GM21737 (cell line): ENCODE data around the gene DYRK1A.

Experiments used
- ATAC-seq: cut with Tn5 transposase; IDR thresholded peaks from one replicate; pipeline ENCODE4 v1.9.1; 2021; ENCODE audit warnings: mild to moderate bottlenecking, moderate library complexity; ENCODE audit not compliant: unreplicated experiment

The DYRK1A gene

GRCh38 chr21:37384416-37384815 is 17.8 kb downstream of the DYRK1A start:
- ATAC-seq: no peak

DNA sequence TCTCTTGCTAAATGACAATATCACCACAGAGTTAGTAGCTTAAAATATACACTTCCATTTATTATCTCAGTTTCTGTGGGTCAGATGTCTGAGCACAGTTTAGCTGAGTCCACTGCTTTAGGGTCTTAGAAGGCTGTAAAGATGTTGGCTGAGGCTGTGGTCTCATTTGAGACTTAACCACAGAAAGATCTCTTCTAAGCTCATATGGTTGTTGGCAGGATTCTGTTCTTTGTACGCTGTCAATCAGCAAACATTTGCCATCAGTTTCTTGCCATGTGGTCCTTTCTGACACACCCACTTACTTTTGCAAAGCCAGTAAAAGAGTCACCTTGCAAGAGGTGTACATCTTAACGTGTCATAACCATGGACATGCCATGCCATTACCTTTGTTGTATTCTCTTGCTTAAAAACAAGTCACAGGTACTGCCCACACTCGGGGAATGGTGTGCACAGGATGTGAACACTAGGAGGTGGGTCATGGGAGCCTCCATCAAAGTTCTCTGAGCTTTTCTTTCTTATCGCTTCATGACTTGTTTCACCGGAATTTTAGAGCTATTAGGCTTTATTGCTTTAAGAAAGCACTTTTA is 18.7 kb downstream of the DYRK1A start:
- ATAC-seq: no peak

DNA sequence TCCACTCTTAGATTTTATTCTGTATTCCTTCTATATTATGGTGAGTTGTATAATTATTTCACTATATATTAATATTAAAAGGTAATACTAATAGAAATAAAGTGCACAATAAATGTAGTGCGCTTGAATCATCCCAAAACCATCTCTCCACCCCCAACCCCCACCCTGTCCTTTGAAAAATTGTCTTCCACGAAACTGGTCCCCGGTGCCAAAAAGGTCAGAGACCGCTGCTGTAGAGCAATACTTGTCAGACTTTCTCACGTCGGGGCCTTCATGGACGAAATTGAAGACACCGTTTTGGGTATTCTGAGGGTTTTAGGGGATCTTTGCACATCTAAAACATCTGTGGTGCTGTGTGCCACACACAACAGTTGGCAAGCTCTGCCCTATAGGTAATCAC is 19.6 kb downstream of the DYRK1A start:
- ATAC-seq: no peak

GRCh38 chr21:37389456-37389855 is 22.9 kb downstream of the DYRK1A start:
- ATAC-seq: no peak

DNA sequence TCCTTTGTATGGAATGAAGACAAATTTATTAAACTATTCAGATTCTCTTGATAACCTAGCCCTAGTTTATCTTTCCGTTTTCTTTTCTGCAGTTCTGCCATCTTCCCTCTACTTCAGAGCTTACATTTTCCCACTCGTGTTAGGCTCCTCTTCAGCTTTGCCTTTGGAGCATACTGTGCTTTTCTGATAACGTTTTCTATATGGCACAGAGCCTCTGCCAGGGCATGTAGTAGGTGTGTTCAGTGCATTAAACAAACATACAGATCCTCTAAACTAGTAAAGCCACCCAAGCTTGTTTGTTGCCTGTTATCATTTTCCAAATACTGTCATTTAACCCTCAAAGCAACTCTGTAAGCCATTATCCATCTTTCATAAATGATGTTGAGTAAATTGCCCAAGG is 25.1 kb downstream of the DYRK1A start:
- ATAC-seq: no peak

DNA sequence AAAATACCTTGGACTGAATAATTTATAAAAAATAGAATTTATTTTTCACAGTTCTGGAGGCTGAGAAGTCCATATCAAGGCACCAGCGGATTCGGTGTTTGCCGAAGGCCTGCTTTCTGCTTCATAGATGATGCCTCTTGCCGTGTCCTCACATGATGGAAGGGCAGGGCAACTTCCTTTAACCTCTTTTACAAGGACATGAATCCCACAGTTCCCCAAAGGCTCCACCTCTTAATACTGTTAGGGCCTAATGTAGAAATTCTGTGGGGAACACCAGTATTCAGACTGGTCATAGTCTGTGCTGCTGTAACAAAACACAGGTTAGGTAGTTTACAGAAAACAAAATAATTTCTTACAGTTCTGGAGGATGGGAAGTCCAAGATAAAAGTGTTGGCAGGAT is 25.9 kb downstream of the DYRK1A start:
- no peak for ATAC-seq

GRCh38 chr21:37393030-37393429 is 26.5 kb downstream of the DYRK1A start:
- no peak for ATAC-seq

- ATAC-seq: no peak
These were observed 27.2 kb downstream of the DYRK1A start for GRCh38 chr21:37393786-37394185.

GRCh38 chr21:37395961-37396360 is 29.4 kb downstream of the DYRK1A start:
- no peak for ATAC-seq

DNA sequence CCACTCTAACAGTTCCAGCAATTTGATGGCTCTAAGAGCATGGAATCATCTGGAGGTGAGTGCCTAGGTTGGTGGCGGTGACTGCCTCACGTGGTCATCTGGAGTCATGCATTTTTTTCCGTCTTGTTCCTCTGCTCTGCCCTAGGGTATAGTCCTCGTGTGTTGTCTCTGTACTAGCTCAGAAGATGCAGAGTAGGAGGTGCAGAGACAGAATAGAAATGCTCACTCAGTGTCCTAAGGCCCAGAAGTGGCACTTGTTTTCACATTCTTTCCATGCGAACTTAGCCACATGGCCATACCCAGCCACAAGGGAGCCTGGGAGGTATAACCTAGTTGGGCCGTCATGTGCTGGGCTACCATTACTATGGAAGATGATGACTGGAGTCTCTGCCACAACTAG is 30.3 kb downstream of the DYRK1A start:
- ATAC-seq: no peak

DNA sequence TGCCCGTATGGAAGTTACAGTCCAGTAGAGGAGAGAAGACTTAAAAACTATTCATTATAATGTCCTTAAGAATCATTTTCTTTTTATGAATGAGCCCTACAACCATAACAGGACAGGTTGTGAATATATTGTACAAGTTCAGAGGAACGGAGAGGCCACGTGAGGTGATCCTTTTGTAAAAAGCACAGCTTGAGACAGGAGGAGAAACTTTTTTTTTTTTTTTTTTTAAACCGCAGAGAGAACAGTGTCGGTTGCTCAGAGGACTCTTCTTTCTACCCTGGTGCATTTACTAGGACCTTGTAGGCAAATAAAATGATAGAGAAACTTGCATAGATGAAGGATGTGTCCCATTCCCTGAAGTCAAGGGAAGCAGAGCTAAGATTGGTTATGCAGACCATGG is 32.1 kb downstream of the DYRK1A start:
- no peak for ATAC-seq

DNA sequence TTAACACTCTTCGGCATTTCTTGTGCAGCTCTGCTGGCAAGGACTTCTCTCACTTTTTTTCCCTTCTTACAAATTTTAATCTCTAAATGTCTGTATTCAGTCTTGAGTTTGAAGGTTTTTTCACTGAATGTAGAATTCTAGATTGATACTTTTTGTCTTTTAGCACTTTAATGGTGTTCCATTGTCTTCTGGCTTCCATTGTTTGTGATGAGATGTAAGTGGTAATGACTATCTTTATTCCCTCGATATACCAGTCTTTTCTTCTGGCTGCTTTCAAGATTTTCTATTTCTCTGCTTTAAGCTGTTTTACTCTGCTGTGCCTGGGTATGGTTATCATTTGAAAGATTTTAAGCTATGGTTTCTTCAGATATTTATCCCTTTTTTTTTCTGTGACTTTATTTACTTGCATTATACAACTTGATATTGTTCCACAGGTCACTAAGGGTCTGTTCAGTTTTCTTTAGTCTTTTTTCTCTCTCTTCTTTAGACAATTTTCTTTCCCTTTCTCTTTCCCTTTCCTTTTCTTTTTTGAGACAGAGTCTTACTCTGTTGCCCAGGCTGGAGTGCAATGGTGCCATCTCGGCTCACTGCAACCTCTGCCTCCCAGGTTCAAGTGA is 35.8 kb downstream of the DYRK1A start:
- no peak for ATAC-seq

GRCh38 chr21:37405629-37406028 is 39.1 kb downstream of the DYRK1A start:
- no peak for ATAC-seq

DNA sequence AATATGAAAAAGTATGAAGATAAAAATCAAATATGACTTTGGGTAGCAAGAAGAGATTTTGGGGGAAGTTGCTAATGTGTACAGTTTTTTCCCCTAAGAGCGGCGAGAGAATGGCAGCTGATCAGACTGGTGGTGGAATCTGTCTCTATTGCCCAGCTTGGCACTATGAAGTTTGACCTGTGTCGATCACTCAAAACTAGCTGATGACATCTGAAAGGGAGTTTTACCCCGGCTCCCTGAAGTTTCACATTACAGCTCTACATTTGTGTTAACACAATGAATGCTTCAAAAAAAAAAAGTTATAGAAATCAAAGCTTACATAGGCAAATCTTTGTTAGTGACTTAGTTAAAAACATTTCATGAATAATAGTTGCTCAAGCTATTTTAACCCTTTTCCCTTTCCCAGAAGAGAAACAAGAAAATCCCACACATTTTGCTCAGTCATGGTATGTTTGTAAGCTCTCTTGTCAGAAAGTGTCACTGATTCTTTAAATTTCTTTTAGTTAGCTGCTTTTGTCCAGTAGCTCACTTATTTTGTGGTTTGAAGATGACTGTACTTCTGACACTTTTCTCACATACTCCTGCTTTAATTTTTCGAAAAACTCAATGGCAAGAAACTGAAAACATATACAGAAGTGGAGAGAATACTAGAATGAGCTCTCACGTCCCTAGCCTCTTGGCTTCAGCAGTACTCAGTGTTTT is 41.3 kb downstream of the DYRK1A start:
- ATAC-seq: peak; percentile 41

DNA sequence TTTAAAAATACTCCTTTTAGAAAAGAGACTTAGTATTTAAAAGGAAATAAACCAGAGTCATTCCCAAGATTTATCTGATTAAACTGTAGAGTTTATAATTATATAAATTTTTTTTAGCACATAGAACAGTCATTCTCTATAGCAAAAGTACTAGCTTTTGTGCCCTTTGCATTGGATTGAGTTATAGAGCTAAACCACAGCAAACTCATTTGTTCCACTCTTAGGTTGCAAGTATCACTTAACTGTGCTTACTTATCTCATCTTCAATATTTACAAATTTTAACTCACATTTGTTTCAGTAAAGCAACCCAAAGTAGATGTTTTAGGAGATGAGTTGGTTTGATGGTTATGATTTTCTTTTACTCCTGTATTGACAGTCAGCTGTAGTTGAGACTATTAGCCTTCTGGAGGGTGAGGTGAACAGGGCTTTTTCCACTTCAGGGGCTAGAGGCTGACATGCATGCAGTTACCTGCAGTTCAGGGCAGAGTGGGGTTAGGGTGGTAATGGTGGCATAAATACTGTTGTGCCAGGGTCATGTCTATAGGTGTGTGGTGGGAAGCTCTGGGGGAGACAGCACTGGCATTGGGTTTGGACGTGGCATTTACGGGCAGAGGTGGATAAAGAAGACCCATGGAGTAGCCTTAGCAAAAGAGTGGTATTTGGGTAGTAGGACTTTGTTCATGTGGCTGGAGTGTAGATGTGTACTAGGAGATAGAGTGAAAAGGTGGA is 42.1 kb downstream of the DYRK1A start:
- no peak for ATAC-seq

DNA sequence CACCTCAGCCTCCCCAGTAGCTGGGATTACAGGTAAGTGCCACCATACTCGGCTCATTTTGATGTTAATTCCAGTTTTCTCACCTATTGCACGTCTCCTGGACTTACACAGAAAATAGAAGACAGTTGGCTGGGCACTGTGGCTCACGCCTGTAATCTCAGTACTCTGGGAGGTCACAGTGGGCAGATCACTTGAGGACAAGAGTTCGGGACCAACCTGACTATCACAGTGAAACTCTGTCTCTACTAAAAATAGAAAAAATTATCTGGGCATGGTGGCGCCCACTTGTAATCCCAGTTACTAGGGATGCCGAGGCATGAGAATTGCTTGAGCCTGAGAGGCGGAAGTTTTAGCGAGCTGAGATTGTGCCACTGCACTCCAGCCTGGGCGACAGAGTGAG is 44.1 kb downstream of the DYRK1A start:
- no peak for ATAC-seq

DNA sequence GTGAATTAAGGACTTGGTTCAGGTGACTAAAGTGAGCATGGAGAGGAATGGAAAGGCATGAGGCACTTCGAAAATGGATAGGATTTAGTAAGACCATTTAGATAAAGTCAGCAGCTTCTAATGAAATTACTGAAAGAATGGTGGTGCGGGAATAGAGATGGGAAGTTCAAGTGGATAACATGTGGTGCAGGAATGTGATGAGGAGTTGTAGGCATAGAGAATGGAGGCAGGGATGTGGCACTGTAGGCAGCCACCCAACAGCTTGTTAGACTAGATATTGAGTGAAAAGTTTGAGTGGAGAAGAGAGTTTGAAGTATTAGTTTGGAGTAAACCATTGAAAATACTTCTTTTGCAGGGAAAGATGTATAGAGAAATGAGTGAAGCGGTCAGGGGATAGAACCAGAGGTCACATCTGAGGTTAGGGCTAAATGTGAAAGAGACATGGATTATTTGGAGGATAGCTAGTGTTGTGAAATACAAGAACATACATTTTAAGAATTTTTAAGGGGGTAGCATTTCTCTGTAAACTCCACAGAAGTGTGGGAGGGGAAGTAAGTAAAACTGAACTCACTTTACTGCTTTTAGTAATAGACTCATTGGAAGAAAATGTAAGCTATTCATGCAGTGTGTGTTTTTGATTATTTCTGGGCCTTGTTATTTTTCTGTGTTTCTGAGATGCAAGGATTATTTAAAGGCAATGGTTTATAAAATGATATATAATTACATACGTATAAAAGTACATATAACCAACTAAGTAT is 46.2 kb downstream of the DYRK1A start:
- no peak for ATAC-seq

DNA sequence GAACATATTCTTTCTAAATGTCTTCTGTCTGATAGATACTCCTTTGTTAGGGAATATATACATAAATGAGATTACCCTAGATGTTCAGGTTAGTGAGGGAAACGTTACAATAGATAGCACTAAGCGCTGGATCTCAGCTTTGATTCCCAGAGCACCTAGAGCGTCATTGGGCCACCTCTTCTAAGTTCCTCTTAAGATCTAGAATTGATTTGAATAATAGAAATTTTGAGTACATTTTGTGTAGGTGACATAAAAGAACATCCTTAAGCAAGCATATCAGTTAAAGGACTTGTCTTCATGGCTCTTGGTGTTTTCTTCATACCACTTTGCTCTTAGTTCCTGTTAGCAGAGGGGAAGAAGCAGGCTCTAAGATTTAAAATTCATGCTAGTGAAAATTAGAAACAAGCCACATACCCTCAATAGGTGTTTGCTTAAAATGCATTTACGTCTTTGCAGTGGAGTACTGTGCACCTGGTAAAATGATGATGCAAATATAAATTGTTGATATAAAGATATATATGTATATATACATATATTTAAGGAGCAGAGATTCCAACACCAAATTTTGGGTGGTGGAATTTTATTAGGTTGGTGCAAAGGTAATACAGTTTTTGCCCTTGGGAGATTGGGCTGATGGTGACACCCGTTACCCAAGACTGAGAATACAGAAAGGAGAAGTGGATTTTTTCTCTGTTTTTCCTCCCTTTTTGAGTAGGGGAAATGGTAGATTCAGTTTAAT is 47.1 kb downstream of the DYRK1A start:
- ATAC-seq: no peak

- no peak for ATAC-seq
These were observed 48.0 kb downstream of the DYRK1A start for GRCh38 chr21:37414292-37415253.
